Inflammatory macrophage treated with lipopolysaccharide for 4 hours (primary cell): ENCODE measurements around the gene FBXW12.
A peak's percentile ranks its signal among the peaks of the same experiment; 100 is the strongest.
"Not testable (repeated sequence)": the region's sequence is repeated elsewhere in the genome, so short reads cannot be mapped to it uniquely, and the experiment has no call there.

Experiments
- DNase-seq: peaks from one replicate; pipeline ENCODE4 v3.0.0-alpha.2; 2020

The FBXW12 gene, protein sequence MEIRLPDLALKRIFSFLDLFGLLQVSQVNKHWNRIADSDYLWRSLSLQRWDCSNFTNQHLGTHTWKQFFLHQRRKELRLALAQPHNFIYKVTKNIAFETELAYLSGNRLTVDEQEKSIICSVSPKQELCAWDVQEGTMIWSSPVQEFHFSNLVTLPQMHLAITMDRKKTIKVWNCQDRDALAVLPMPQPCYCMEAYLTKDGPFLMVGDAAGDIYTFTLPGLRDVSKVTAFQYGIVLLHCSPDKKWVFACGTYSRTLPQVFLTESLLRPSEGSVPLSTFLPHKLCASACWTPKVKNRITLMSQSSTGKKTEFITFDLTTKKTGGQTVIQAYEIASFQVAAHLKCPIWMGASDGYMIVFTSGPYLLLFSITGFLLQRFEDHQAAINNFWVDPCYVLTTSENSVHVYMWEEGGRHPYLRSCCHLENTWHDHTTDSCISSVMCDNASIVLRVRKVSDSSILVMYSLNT

DNA sequence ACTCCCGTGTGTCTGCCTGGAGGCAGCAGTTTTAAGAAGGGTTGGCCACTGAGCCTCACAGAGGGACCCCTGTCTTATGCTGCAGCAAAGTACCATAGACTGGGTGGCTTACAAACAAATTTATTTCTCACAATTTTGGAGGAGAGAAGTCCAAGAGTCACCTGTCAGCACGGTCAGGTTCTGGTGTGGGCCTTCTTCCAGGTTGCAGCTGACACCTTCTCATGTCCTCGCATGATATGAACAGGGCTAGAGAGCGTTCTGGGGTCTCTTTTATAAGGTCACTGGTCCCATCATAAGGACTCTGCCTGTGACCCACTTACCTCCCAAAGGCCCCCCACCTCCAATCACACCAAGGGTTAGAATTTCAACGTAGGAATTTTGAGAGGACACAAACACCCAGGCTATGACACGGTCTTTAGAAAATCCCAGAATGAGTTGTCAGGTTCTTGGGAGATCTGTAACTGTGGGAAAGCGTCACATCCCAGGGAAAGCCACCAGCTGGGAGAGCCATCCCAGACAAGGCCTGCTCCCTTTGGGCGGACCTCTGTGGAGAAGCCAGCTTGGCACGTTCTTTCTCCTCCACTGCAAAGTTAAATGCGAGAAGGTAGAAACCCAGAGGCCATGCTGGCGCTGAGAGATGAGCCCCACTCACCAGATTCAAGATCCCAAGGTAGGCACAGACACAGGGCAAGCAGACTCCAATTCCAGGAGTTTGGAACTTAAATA lies at the start of gene FBXW12:
Gene FBXW12, plus strand, starts transcription at position 569 of the 726 bp plus-strand sequence. CDS start 549 bp downstream, outside the sequence.
- DNase-seq, result no peak

DNA sequence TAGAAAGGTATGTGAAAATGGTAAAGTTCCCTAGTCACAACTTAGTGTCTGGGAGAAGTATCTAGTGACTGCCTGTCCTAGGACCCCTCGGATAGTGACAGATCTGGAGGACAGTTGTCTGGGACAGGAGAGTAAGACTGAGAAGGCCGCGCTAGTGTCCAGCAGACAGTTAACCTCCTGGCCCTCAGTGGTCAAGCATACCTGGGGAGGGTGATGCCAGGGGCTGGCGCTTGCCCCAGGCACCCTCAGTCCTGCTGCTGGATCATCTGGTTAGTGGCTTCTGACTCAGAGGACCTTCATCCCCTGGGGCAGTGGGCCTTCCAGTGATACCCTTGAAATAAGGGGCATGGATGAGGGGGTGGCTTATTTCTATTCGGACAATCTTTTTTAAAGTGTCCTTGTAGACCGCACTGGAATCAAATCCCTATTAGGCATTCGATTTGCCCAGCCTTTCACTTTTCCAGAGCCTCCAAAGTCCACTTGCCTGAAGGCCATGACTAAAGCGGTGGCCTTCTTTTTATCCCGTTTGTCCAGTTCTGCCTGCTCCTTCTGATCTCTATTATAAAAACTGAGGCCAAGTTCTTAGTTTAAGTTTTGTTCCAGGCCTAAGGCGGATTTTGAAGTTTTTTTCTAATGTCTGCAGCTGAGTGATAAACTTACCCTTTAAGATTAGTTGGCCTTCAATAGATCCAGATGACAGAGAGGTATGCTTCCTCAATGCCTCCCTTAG lies 40.1 kb upstream of the FBXW12 start:
- not testable (repeated sequence) for DNase-seq

DNA sequence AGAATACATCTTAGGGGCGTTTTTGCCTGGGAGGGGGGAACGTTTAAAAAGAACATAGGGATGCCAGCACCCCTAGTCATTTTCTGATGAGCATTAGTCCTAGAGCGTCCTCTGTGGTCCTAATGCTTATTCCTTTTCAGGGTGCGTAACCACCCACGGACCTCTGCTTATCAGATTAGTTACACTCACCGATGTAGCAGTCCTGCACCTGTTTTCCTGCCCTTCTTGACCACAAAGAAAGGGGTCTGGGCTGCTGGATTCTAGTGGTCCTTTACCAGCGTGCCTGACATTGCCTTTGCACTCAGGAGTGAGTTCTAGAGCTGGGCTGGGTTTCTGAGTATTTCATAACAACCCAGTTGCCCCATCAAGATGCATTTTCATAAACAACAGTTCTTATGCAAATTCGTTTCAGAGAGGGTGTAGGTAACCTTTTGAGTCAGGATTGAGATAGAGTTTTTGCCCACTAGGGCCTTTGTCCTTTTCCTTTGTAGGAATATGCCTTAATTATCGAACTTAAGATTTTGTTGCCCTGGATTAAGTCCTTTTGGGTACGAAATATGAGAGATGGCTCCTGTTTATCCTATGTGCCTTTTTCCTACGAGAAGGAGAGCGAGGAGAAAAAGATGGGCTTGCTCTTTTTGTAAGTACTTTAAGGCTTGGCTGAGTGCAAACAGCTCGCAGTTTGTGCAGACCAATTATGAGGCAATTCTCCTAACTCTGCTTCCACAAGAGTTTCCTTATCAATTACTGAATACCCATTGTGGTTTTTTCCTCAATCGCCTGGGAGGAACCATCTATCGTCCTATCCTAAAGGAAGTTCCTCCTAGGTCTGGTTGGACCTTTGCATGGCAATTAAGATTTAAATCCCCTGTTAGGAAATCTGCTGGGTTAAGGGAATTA lies 38.4 kb upstream of the FBXW12 start, which contains the start of gene SPINK8:
Gene SPINK8, minus strand, starts transcription at position 316 of the 900 bp plus-strand sequence. CDS start 5,320 bp downstream, outside the sequence.
- DNase-seq, result peak; percentile 41

DNA sequence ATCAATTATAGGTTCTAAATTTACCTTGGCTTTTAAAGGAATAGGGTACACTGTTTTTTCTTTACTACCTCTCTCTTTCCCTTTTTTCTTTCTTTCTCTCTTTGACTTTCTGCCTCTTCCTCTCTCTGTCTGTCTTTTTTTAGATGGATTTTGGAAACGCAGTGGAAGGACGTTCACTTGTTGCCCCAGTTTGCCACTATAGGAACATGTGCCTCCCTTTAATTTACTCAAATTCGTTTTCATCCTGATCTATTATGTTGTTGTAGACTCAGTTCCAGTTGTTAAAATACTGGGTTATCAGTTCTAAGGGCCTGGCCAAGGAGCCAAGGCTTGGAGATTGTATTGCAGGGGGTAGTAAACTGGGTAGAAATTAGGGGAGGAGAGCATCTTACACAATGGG lies 37.4 kb upstream of the FBXW12 start:
- DNase-seq, result no peak

DNA sequence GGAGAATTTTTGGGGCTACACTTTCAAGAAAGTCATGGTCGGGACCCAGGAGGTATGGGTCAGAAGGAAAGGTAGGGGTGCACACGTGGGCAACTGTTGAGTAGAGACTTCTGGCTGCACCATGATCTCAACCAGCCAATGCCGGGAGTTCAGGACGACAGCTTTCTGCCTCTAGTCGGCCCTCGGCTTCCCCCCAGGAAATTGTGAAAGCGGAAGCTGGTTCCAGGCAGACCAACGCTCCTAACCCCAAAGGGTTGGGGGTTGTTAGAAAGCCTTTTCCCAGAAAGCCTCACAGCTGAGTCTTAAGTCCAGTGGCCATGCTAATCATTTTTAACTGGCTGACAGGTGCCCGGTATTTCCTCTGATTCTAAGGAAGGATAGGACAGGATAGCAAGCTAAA lies 36.7 kb upstream of the FBXW12 start:
- peak; percentile 23 for DNase-seq

DNA sequence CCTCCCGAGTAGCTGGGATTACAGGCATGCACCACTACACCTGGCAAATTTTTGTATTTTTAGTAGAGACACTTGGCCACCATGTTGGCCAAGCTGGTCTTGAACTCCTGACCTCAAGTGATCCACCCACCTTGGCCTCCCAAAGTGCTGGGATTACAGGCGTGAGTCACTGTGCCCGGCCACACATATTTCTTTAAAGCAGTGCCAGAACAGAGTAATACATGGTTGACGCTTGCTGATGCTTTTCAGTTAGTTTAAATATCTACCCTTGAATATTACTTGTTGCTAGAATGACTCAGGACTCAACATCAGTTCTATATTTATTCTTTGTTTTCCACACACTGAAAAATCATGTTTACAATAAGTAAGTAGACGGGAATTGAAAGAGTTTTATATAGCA lies 34.5 kb upstream of the FBXW12 start:
- DNase-seq, result not testable (repeated sequence)

DNA sequence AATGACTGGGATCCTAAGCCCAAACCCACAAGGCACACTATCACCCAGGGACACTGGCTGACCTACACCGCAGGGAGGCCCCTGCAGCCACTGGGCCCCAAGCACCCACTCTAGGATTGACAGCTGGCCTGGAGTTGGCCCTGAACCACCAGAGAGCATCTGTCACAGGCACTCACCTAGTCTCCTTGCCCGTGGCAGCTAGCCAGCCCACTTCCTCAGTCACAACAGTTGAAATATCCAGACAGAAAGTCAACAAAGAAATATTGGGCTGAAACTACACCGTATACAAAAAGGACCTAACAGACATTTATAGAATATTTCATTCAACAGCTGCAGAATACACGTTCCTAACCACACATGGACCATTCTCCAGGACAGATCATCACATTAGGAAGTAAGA lies 33.4 kb upstream of the FBXW12 start:
- no peak for DNase-seq

DNA sequence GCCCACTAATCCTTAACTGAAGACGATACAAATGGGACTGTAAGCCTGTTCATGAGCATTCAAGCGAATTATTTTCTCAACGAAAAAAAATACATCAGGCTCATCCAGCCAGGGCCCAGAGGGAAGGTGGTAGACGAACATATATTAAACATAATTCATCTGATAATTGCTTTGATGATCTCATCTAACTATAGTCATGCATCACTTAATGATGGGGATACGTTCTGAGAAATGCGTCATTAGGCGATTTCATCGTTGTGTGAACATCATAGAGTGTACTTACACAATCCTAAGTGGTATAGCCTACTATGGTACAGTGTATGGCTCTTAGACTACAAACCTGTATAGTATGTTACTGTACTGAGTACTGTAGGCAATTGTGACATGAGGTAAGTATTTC lies 28.6 kb upstream of the FBXW12 start:
- no peak for DNase-seq

DNA sequence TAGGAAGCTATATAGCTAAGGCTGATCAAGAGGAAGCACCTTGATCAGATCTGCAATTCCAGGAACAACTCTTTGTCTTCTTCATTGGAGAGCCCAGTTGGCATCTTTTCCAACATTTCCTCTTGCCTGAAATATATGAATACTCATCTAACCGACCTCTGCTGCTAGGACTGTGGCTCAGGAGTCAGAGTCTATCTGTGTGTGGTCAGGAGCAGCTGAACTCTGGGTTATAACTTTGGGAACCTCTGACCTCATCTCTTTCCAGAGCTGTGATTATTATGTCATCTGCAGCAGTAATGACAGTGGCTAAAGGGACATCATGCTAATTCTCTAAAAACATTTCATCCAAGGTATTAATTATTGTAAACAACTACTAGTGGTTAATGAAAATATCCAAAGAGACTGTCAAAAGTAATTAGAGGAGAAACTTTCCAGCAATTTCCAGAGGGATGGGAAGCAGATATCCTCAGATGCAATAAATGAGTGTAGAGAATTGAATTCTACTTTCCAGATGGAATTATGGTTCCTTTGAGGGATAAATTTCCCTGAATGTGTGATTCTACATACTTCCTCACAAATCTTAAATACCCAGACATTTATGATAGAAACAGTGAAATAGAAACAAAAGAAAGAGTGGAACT lies 27.0 kb upstream of the FBXW12 start:
- no peak for DNase-seq

DNA sequence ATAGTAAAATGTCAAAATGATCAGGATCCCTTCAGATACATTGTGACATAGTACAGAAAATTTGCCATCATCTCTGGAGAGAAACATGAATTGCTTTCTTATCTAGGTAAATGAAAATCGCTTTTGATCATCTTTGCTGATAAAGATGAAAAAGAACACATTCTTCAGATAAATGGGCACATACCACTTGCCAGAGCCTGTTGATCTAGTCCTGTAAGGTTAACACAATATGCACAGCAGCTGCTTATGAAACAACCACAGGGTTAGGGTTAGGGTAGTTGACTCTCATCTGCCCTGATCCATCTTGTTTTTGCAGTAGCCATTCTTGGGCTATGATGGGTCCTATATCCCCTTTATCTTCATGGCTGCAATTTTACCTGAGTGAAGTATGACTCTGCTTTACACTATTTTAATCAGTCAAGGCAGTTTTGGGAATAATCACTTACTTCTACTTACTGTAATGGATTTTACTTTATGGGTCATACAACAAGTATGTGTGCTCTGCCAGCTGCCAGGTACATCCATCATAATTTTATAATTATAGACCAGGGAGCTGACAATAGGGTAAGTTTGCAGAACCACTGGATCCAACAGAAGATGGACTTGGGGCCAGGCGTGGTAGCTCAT lies 26.0 kb upstream of the FBXW12 start:
- DNase-seq, result no peak

DNA sequence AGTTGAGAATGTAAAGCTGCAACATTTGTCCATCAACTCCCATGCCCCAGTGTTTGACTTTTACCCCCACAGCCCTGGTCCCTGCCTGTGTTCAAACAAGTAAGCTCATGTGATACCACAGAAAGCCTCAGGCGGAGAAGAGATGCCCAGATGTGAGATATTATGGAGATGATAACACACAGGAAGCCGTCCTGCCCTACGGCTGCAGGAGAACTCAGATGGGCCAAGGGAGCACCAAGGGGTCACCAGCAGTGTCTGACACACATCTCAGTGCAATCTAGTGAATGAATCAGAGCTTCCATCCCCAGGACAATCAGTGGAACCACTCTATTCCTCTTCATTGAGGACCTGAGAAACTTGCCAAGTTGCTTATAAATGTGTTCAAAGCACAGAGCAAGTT lies 24.5 kb upstream of the FBXW12 start:
- DNase-seq, result no peak

DNA sequence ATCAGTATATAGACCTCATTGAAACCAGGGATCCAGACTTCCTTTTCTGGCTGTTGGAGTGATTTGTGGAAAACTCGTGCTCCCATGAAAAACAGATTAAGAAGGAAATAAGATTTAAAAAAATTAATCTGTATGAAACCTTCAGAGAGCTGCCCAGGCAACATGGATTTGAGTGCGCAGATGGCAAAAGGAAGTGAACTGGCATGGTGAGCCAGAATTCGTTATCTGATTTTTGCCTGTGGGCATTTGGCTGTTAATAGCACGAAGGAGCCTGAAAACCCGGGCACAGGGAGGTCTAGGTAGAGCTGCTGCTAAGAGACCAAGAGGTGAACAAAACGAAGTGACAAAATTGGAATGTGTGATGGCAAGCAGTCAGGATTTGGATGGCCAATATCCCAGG lies 19.5 kb upstream of the FBXW12 start:
- DNase-seq, result no peak

DNA sequence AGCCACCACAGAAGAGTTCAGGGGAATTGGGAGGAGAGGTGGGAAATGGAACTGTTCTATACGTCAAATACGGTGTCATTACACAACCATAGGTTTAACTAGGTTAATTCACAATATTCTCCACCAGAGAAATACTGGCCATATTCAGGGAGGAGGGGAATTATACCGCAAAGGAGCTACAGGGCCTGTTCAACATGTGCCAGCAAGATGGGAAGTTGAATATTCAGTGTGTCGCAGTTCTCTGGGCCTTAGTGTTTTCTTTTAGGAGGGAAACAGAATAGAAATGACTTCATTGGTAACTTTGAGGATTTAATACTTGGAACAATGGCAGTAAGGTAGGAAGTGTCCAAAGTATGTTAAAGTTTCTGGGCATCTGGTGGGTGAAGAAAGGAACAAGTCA lies 18.0 kb upstream of the FBXW12 start:
- DNase-seq, result no peak

DNA sequence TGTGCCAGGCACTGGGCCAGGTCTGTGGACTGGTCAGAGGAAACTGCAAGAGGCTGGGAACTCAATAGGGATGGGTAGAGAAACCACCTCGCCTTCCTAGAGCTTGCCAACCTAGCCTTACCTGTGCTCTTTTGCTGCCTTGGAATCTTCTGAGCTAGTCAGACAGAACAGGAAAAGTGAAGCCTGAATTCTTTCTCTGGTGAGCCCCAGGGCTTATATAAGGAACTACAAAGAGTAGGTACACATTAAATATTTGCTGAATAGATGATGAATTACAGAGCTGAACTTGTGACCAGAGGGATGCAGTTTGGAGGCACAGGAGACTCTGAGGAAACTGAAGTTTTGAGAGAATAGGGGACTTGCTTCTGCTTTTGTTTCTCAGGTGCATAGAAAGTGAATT lies 15.6 kb upstream of the FBXW12 start:
- no peak for DNase-seq

DNA sequence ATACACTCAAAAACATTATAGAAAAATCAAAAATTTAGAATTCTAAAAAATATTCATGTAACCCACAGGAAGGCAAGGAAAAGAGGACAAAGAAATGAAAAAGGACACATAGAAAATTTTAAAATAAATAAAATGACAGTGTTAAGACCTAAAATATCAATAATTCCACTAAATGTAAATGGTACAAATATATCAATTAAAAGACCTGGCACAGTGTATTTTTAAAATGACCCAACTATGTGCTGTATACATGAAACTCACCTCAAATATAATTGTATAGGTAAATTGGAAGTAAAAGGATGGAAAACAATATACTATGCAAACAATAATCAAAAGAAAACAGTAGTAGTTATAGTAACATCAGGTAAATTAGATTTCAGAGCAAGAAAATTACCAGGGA lies 10.1 kb upstream of the FBXW12 start:
- no peak for DNase-seq

DNA sequence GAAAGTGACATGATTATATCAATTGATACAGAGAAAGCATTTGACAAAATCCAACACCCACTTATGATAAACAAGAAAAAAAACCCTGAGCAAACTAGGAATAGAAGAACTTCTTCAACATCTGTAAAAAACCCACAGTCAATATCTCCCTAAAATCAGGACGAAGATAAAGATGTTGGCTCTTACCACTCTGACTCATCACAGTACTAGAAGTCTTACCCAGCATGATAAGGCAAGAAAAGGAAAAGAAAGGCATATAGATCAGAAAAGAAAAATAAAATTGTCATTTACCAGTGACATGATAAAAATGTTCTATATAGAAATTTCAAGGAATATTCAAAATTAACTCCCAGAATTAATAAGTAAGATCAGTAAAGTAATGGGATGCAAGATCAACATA lies 7.2 kb upstream of the FBXW12 start:
- no peak for DNase-seq

DNA sequence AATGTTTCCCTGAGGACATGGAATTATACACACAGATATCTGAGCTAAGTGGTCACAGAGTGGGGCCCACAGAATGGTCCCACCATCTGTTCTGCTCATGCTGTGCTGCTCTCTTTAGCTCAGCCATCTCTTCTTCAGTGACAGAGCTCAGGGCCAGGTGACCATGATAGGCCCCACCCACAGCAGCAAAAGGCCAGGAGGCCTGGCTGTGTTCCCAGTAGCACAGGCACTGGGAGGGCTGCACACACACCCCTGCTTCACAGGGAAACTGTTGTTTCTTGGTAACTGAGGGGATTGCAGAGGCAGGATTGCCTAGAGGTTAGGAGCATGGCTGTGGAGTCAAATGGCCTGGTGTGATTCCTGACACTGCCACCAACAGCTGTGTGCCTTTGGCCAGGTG lies 4.8 kb upstream of the FBXW12 start:
- DNase-seq, result no peak

DNA sequence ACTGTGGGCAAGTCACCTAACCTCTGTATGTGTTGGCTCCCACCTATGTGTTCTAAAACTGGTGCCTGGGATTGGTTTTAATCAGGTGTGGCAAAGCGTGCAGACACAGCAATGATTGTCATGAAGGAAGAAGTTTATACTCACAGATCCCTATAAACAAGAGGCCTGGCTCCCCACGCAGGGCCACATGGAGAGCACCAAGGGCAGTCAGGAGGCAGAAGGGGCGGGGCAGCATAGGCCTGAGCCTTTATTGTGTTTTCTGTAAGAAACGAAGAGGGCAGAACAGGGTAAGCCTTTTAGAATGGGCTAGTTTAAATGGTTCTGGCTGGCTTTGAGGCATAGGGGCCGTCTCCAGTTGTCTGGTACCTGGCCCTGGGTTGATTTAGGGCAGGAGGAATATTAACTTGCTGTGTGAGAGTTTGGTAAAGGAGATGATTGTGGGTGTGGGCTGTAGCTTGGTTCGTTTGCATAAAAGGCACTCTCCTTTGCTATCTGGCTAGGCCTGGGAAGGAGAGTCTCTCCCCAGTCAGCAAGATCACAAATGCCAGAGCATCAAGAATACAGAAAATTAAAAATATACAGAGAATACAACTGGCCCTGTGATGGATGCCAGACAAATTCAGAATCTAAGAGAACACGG lies 2.2 kb upstream of the FBXW12 start:
- no peak for DNase-seq

DNA sequence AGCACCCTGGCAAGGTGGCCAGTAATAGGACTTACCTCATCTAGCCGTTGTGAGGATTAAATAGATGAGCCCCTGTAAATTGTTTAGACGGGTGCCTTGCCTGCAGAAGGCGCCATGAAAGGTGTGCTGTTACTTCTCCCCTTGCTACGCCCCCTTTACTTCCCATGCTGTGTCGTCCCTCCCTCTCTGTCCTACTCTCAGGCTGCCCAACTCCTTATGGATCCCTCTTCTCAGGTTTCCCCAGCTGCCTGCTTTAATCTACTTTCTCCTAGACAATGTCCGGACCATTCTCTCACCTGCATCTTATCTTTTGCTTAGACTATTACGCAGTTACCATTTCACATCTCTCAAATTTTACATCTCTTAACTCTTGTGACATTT lies 1.7 kb upstream of the FBXW12 start:
- DNase-seq, result no peak

DNA sequence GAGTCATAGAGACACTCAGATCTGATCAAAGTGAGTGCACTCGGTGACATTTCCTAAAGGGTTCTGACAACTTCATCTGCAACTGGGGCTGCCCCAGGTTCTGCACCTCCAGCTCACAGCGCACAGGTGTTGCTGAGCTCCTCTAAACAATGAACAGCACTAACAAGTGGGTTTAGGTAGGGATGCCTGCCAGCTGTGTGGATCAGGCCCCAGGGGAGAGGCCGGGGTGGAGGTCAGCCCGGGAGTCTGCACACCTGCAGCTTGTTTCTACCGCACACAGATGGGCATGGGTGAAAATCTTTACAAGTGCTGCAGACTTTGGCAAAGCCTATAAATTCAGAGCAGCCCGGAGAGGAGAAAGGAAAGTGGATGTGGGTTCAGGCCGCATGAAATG lies 355 bp downstream of the FBXW12 start:
- DNase-seq, result no peak

DNA sequence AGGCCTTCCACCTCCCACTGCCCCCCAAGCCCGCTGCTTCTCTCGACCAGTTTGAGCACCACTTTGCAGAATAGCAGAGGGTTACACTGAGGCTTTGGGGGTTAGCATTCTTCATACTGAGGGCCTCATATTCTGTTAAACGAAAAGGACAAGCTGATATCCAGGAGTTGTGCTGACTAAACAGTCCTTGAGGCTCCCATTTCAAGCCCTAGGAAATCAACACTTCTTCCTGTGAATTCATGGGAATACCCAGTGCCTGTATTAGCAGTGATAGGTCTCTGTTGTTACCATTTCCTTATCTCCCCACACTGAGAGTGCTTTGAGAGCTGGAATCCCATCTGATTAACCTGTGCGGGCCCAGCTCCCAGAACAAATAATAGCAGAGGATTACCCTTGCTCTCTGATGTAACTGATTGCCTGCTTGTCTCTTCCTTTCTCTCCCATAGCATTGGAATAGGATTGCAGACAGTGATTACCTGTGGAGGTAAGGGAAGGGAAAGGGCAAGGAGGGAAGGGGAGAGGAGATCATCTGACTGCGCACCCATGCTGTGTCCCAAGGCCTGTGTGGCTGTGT lies 930 bp downstream of the FBXW12 start:
- no peak for DNase-seq
